Left ventricle myocardium inferior (tissue), 1 donor: ENCODE data around the gene TCEANC2. TPM values are rescaled to one million over a fixed set of nuclear protein-coding genes. Genes with fewer than 3 reads are reported as not detected.

Experiments
- DNase-seq: peaks from one replicate; pipeline ENCODE4 v3.0.0-alpha.2; 2020
- H3K27ac ChIP-seq: fragments of 200-600 bp; replicated peaks from 2 replicates; pipeline ENCODE4 v1.8.0; 2021
- H3K27me3 ChIP-seq: fragments of 200-600 bp; 2 replicates; pipeline ENCODE4 v1.8.0; 2021; ENCODE audit warnings: low read depth
- H3K36me3 ChIP-seq: fragments of 200-600 bp; 2 replicates; pipeline ENCODE4 v1.8.0; 2021
- H3K4me1 ChIP-seq: fragments of 200-600 bp; 2 replicates; pipeline ENCODE4 v1.8.0; 2021
- H3K4me3 ChIP-seq: fragments of 200-600 bp; 2 replicates; pipeline ENCODE4 v1.8.0; 2021; ENCODE audit warnings: mild to moderate bottlenecking, moderate library complexity
- H3K9me3 ChIP-seq: fragments of 200-600 bp; replicated peaks from 2 replicates; pipeline ENCODE4 v1.8.0; 2021
- CTCF ChIP-seq: fragments of 200-600 bp; IDR thresholded peaks from 2 replicates; pipeline ENCODE4 v1.8.0; 2021; ENCODE audit warnings: antibody characterized with exemption, mild to moderate bottlenecking, borderline replicate concordance
- intact Hi-C: fragments of 100-400 bp; cut with micrococcal nuclease; formaldehyde crosslinking; loops from one replicate; pipeline ENCODE4 v1.11.0; 2022
- total RNA-seq: library from RNA; stranded (reverse); fragmentation: NEBNext Ultra II Directional; extraction: Animal tissue kit (Norgen Biotek cat#: 25700); gene quantifications from one replicate; pipeline ENCODE4 v1.2.1, GENCODE V29; 2021
- donor health status: DM: no; HTN: yes; CAD: no; lungs with severe emphysema.

TCEANC2 gene
- total RNA-seq, 1 donor from 2014 or later, result 5.7 TPM

GRCh38 chr1:54136269-54136896 is 83.0 kb downstream of the TCEANC2 start:
- intact Hi-C loops, result no loop called here
- Histone ChIP-seq H3K4me1 (no peaks in the 10 kb centered on the region), H3K27ac (no peak overlapping the region), H3K4me3 (no peak overlapping the region), H3K36me3 (no peaks in the 10 kb centered on the region), H3K27me3 (no peaks in the 10 kb centered on the region), H3K9me3 (no peaks in the 10 kb centered on the region)
- no peak for DNase-seq
- TF ChIP-seq CTCF, result no peak

- Histone ChIP-seq H3K4me1 (no peaks in the 10 kb centered on the region), H3K27ac (no peak overlapping the region), H3K9me3 (no peaks in the 10 kb centered on the region), H3K36me3 (no peaks in the 10 kb centered on the region), H3K27me3 (no peaks in the 10 kb centered on the region), H3K4me3 (no peak overlapping the region)
- intact Hi-C loops, result no loop called here
- DNase-seq, result no peak
- no peak for TF ChIP-seq CTCF
These were observed 83.6 kb downstream of the TCEANC2 start for GRCh38 chr1:54136963-54137533.

- no peak overlapping the region for H3K4me3 ChIP-seq
- intact Hi-C loops, result no loop called here
- no peaks in the 10 kb centered on the region for H3K36me3 ChIP-seq
- no peaks in the 10 kb centered on the region for H3K27me3 ChIP-seq
- H3K27ac ChIP-seq, result no peak overlapping the region
- no peaks in the 10 kb centered on the region for H3K4me1 ChIP-seq
- TF ChIP-seq CTCF, result no peak
- DNase-seq, result no peak
- H3K9me3 ChIP-seq, result no peaks in the 10 kb centered on the region
These were observed 84.2 kb downstream of the TCEANC2 start for GRCh38 chr1:54137534-54138061.

GRCh38 chr1:54138994-54139393 is 85.6 kb downstream of the TCEANC2 start:
- Histone ChIP-seq H3K4me1 (no peaks in the 10 kb centered on the region), H3K27me3 (no peaks in the 10 kb centered on the region), H3K27ac (no peak overlapping the region), H3K4me3 (no peak overlapping the region), H3K36me3 (no peaks in the 10 kb centered on the region), H3K9me3 (no peaks in the 10 kb centered on the region)
- intact Hi-C loops, result no loop called here
- no peak for DNase-seq
- no peak for TF ChIP-seq CTCF

GRCh38 chr1:54139711-54140110 is 86.3 kb downstream of the TCEANC2 start:
- Histone ChIP-seq H3K36me3 (no peaks in the 10 kb centered on the region), H3K9me3 (no peaks in the 10 kb centered on the region), H3K27me3 (no peaks in the 10 kb centered on the region), H3K4me1 (no peaks in the 10 kb centered on the region), H3K27ac (no peak overlapping the region), H3K4me3 (no peak overlapping the region)
- DNase-seq, result no peak
- TF ChIP-seq CTCF, result no peak
- intact Hi-C loops, result no loop called here
